Measurements from ENCODE around the gene DSCAML1. TPM values are rescaled to one million over a fixed set of nuclear protein-coding genes. Genes with fewer than 3 reads are reported as not detected.

The DSCAML1 gene
- total RNA-seq, 4 donors from 2014 or later, result 0.54 to 1.8 (median 0.99) TPM

GRCh38 chr11:117441146-117441975, 355.7 kb downstream of the DSCAML1 start:
- H3K27ac ChIP-seq, result no peak overlapping the region
- no peak for DNase-seq
- no peaks in the 10 kb centered on the region for H3K9me3 ChIP-seq
- H3K4me3 ChIP-seq (replicated peaks in 1 of 3), result no peak overlapping the region
- peaks cover 5 to 29% of the 10 kb centered on the region in 2 donors for H3K4me1 ChIP-seq
- whole genome bisulfite sequencing, 2 donors, result 85 to 88% methylated on average over 11 to 14 of the region's 14 CpGs
- intact Hi-C loops (cut with DNase I), result no loop called here
- H3K27me3 ChIP-seq, result no peaks in the 10 kb centered on the region
- TF ChIP-seq POLR2A (IDR thresholded peaks at IDR 0.05) (no peak), CTCF (IDR thresholded peaks at IDR 0.05) (no peak)
- no peaks in the 10 kb centered on the region for H3K36me3 ChIP-seq

DNA sequence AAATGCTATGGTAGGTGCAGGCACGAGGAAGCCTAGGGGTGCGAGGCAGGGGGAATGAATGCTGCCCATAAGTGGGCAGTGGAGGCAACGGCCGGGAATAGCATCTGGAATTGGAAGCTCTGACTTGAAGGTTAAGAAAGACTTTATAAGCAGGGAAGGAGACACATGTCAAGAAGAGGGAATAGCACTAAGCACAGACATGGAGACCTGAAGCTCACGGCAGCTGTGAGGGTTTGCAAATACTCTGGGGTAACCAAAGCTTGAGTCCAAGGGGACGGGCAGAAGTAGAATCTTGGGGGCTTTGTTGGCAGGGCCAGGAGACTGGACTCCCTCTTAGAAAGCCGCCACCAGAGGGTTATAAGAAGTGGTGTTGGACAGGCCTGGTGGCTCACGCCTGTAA, 356.8 kb downstream of the DSCAML1 start:
- Histone ChIP-seq H3K27me3 (no peaks in the 10 kb centered on the region), H3K4me3 (replicated peaks in 1 of 3) (no peak overlapping the region), H3K36me3 (no peaks in the 10 kb centered on the region), H3K27ac (no peak overlapping the region), H3K4me1 (peaks cover 5 to 29% of the 10 kb centered on the region in 2 donors), H3K9me3 (no peaks in the 10 kb centered on the region)
- WGBS, 2 donors, result 89 to 94% methylated on average over 8 of the region's 8 CpGs
- no peak for DNase-seq
- TF ChIP-seq POLR2A (IDR thresholded peaks at IDR 0.05) (no peak), CTCF (IDR thresholded peaks at IDR 0.05) (no peak)
- intact Hi-C loops (cut with DNase I), result no loop called here

DNA sequence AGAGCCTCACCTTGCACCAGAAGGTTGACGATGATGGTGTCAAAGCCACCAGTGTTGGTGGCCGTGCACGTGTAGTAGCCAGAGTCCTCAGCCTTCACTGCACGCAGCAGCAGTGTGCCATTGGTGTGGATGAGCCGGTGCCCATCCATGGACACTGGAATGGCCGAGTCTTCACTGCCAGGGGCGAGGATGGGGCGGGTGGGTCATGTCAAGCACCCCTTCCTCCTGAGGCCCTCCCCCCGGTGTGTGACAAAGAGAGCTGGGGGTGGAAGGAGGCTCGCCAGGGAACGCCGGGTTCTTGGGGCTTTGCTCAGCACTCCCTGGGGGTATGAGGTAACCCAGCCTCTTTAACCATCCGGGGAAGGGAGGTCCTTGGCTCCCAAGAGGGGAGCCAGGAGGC, 357.8 kb downstream of the DSCAML1 start:
- H3K27me3 ChIP-seq, result no peaks in the 10 kb centered on the region
- no peak overlapping the region for H3K4me3 ChIP-seq (replicated peaks in 1 of 3)
- WGBS, 2 donors, result 90 to 92% methylated on average over 3 to 4 of the region's 13 CpGs
- intact Hi-C loops (cut with DNase I), result loop anchor here (10.0 kb wide), 1 partner anchor 186 kb away; no protein-coding TSS in a partner anchor
- no peaks in the 10 kb centered on the region for H3K9me3 ChIP-seq
- no peak for TF ChIP-seq POLR2A (IDR thresholded peaks at IDR 0.05)
- no peak for TF ChIP-seq CTCF (IDR thresholded peaks at IDR 0.05)
- peaks cover 5 to 29% of the 10 kb centered on the region in 2 donors for H3K4me1 ChIP-seq
- DNase-seq, result no peak
- H3K27ac ChIP-seq, result no peak overlapping the region
- H3K36me3 ChIP-seq, result no peaks in the 10 kb centered on the region

DNA sequence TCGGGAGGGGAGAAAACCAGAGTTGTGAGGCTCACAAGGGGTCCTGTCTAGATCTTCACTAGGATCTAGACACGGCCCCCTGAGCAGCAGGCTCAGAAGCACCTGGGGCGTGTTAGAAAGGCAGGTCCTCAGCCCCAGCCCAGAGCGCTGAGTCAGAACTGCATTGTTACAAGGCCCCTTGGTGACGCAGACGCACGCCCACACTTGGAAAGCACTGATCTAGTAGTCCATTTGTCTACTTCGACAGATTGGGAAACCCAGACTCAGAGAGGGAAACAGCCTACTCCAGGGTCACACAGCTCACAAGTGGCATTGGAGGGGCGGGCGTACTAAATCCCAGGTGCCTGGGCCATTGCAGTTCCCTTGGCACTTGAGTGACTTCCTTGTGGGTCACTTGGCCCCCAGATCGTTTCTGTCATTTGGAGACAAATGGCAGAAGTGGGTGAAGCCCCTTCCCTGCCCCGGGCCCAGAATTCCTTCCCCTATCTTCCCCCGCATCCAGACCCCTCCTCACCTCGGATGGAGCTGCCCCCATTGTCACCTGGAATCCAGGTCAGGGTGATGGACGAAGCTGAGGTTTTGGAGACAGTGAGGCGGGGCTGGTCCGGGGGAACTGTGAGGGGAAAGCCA, 358.5 kb downstream of the DSCAML1 start:
- intact Hi-C loops (cut with DNase I), result loop anchor here (10.0 kb wide), 1 partner anchor 186 kb away; no protein-coding TSS in a partner anchor
- Histone ChIP-seq H3K27me3 (no peaks in the 10 kb centered on the region), H3K4me3 (replicated peaks in 1 of 3) (no peak overlapping the region), H3K9me3 (no peaks in the 10 kb centered on the region), H3K4me1 (peaks cover 5 to 25% of the 10 kb centered on the region in 2 donors), H3K27ac (peak overlapping the region in 2 of 3 donors; percentile 39 to 67), H3K36me3 (no peaks in the 10 kb centered on the region)
- DNase-seq, result peak; percentile 85 to 92
- WGBS, 2 donors, result 69 to 76% methylated on average over 12 to 14 of the region's 17 CpGs
- no peak for TF ChIP-seq POLR2A (IDR thresholded peaks at IDR 0.05)
- TF ChIP-seq CTCF (IDR thresholded peaks at IDR 0.05), result no peak

DNA sequence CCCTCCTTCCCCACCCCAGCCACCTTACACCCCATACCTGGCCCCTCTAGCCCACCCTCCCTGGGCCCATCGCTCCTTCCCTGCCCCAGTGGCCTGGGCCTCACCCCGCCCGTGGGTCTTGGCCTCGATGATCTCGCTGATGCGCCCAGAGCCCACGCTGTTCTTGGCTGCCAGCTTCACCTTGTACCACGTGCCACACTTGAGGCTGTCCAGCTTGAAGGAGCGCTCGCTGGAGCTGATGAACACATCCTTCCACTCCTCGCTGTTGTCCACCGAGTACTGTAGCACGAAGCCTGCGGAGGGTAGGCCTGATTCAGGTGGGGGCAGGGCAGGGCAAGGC, 359.3 kb downstream of the DSCAML1 start:
- no peaks in the 10 kb centered on the region for H3K27me3 ChIP-seq
- peak; percentile 87 to 90 for DNase-seq
- WGBS, 2 donors, result 34 to 49% methylated on average over 11 to 13 of the region's 14 CpGs
- no peaks in the 10 kb centered on the region for H3K9me3 ChIP-seq
- H3K4me3 ChIP-seq (replicated peaks in 1 of 3), result no peak overlapping the region
- H3K36me3 ChIP-seq, result no peaks in the 10 kb centered on the region
- H3K27ac ChIP-seq, result peak overlapping the region in 2 of 3 donors; percentile 39 to 67
- TF ChIP-seq CTCF (IDR thresholded peaks at IDR 0.05), result no peak
- no peak for TF ChIP-seq POLR2A (IDR thresholded peaks at IDR 0.05)
- intact Hi-C loops (cut with DNase I), result loop anchor here (10.0 kb wide), 1 partner anchor 187 kb away; no protein-coding TSS in a partner anchor
- H3K4me1 ChIP-seq, result peaks cover 1 to 17% of the 10 kb centered on the region in 2 donors
